Islet of Langerhans (tissue), 1 donor: ENCODE results near the gene LOXL3.

Experiments
- FAIRE-seq: peaks from one replicate; lab custom pipeline; 2011; peaks lifted over from hg19 to GRCh38; lab: Jason Lieb, UNC

The LOXL3 gene

DNA sequence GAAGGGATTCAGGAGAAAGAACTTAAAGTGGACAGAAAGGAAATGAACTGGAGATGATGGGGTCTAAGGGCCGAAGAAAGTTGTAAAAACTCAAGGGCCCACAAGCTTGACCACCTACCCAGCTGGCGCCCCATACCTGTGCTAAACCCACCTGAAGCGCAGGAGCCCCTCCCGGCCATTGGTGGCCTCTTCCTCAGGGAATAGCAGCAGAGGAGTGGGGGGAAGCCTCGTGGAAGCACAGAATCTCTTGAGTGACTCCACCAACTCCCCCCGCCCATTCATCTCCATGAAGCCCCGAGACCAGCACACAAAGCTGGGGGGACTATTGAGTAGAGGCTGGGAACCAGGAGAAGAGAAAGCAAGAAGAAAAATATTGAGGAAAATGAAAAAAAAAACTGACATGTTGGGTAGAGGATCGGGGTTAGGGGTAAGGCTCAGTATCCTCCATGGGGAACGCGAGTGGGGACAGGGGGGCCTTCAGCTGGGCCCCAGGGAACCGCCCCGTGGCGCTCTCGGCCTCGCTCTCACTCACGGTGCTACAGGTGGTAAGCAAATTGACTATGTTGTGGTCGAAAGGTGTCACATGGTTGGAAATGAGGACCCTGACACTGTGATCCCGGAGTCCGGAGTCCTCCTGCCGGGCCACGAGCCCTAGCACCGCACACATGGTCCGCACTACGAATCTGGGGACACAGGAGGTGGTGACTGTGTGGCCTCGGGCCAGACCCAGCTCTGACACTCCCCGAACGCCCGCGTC is 25.0 kb downstream of the LOXL3 start:
- FAIRE-seq: no peak

GRCh38 chr2:74527741-74528140 is 26.0 kb downstream of the LOXL3 start:
- FAIRE-seq: no peak

DNA sequence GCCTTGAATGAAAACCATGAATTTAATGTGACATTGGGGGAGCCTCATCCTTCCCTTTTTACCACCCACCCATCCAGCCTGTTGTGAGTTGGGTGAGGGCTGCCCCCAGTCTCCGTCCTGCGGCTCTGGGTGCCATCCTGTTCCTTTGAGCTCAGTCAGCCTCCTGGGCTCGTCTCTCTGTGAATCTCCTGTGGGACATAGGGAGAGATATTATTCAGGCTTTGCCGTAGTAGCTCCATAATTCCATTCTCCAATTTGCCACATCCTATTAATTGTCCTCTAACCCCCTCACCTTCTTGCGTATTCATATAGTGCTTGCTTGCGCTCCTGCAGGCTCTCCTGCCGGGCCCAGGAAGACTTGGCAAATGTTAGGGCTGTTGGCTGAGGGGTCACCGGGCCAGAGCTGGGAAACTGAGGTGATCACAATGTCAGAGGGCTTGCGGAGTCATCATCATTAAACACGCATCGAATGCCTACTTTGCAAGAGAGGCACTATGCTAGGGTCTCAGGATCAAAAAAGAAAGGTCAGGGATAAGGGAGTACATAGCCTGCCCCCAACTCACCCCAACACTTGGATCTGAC is 27.0 kb downstream of the LOXL3 start:
- no peak for FAIRE-seq

DNA sequence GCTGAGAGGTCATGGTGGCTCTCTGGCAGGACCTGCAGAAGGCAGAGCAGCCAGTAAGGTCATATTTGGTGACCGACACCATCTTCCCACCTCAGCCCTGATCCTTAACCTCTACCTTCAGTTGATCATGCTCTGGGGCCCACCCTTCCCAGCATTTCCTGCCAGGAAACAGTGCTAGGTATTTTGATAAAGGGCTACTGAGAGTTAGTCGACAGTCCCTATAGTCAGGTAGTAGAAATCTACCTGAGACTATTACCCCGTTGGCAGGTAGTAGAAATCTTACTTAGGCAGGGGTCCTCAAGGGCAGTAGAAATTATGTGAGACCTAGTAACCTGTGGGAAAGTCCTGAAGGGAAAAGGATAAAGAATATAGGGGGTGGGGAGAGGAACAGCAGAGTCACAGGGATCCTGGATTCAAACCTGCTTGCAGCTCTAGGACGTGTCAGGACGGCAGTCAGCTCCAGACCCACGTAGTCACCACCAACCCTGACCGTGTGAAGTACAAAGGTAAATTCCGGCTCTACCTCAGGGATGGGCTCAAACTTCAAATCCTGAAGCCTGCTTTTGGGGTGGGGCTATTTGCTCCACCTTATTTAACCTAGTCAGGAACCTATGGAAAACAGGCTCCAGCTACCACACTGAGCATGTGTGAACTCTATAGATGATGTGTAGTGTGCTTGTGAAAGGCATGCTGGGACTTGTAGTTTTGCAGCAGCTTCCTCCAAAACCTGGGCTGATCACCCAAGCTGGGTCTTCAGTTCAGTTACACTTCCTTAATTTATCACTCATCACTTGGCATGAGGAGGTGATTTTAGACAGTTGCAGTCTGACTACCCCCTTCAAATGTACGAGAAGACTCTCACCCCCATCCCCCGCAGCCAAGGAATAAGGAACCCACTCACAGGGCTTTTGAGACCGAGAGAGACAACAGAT is 27.8 kb downstream of the LOXL3 start, which contains the start of gene DQX1:
DQX1 (minus strand) TSS at position 515 of the 932 bp plus-strand sequence; CDS start at position 13, 502 bp downstream.
- no peak for FAIRE-seq

DNA sequence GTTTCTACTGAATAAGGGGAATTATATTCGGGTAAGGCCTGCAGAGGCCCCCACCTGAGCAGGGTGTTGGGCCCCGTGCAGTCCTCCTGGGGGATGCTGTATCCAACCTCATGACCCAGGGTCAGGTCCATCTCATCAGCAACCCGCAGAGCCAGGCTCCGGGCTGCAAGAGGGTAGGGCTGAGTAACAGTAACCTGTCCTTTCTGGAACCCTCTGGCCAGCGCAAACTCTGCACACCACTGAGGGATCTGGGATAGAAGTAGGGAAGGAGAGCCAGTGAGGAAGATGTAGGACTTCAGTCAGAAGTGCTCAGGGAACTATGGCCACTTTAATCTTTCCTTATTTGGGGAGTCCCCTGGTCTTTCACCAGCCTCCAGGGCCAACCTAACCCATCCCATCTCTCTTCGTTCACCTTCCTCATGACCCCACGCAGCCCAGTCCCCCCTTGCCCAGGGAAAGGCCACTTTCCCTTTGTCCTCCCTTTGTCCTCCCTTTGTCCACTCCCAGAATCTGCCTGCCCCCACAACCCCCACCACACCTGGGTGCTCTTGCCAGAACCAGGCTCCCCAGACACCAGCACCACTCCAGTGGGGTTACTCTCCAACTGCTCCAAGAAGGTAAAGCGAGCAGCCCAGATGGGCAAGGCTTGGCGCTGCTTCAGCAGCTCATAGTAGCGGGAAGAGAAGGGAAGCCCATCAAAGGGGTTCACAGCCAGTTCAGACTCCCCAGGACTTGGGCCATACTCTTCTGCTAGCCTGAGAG is 28.6 kb downstream of the LOXL3 start:
- no peak for FAIRE-seq

GRCh38 chr2:74524005-74524404 is 29.7 kb downstream of the LOXL3 start:
- FAIRE-seq: no peak

DNA sequence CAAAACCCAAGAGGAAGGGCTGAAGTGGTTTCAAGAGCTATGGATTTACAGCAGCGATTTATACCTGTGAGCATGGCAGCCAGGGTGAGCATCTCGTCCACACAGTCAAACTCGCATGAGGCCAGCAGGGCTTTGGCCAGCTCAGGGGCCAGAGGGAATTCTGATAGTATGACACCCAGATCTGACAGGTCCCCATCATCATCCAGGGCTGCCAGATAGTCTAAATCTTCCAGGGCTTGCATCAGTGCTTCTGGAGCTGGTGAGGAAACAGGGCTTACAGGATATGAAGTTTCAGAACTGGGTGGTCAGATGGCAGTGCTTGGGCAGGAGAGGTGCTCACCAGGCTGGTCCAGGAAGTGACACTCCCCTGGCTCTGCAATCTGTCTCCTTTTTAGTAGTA is 31.2 kb downstream of the LOXL3 start:
- no peak for FAIRE-seq

- FAIRE-seq: no peak
These were observed 37.1 kb downstream of the LOXL3 start for GRCh38 chr2:74516650-74517049.

- no peak for FAIRE-seq
These were observed 37.6 kb downstream of the LOXL3 start for GRCh38 chr2:74515981-74516633.

GRCh38 chr2:74515271-74515980 is 38.3 kb downstream of the LOXL3 start:
- FAIRE-seq: no peak

DNA sequence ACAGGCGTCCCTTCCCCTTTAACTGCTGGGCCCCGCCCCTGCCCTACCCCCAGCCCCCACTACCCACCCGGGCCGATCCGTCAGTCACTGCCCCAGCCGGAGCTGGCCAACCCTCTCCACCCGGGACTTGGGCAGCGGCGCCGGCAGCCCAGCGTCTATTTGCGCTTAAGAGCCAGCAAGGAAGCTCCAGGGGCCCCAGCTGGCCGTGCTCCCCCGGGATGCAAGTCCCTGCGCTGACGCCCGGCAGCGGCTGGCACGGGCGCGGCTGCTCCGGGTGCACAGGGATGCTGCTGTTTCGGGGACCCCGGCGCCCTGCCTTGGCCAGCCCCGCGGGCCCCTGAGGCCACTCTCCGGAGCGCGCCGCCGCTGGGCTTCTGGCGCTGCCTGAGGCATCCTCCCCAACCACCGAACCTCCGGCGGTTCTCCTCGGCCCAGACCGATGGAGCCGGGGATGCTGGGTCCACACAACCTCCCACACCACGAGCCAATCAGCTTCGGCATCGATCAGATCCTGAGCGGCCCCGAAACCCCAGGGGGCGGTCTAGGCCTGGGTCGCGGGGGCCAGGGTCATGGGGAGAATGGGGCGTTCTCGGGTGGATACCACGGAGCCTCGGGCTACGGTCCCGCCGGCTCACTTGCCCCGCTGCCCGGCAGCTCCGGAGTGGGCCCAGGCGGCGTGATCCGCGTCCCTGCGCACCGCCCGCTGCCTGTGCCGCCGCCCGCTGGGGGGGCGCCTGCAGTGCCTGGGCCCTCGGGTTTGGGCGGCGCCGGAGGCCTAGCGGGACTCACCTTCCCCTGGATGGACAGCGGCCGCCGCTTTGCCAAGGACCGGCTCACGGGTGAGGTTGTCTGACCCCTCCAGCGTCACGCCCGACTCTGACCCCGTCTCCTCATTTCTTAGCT is 39.1 kb downstream of the LOXL3 start, which contains the start of gene TLX2:
TLX2 (plus strand) TSS at position 83 of the 903 bp plus-strand sequence; CDS start at position 440, 357 bp downstream.
- no peak for FAIRE-seq

GRCh38 chr2:74513605-74514367 is 40.0 kb downstream of the LOXL3 start:
- no peak for FAIRE-seq

- no peak for FAIRE-seq
These were observed 40.8 kb downstream of the LOXL3 start for GRCh38 chr2:74512744-74513604.

GRCh38 chr2:74511104-74511989 is 42.4 kb downstream of the LOXL3 start:
- no peak for FAIRE-seq

DNA sequence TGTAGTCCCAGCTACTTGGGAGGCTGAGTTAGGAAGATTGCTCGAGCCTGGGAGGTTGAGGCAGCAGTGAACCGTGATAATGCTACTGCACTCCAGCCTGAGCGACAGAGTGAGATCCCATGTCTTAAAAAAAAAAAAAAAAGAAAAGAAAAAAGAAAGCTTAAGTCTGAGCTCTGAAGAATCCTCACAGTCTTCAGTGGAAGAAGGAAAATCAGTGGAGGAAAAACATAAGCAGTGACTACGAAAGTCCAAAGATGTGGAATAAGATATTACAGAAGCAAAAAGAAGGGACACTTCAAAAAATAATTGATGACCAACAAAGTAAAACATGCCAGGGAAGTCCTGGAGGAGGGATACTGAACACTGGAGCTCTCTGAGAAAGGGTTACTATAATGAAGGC is 43.5 kb downstream of the LOXL3 start:
- no peak for FAIRE-seq

DNA sequence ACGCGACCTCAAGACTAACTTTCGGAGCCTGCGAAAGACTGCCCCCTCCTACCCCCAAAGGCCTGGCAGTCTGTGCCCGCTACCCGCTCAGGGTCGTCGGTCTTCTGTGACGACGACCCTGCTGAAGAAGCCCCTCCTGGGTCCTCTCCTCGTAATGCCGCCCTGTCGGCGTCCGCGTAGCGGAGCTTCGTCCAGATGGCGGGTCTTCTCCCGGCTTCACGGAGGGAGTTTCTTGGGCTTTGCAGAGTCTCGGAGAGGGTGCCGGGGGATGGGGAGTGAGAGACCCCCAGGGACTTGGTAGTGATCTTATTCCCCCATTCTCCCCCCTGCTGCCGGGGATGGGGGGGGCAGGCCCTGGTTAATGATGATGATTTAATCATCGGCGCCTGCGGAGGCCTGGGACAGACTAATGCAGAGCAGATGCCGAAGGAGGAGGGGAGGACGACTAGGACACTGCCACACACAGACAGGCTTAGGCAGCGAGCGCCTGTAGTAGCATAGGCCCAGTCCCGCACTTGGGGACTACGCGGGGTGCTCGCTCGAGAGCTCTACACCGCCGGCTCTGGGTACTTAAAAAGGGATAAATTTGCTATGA is 45.7 kb downstream of the LOXL3 start:
- FAIRE-seq: no peak
